HEK293 (cell line): ENCODE measurements around the gene NAP1L4.

Experiments
- KLF10 ChIP-seq: fragments of 450-650 bp; IDR thresholded peaks from 2 replicates; pipeline ENCODE4 v1.5.1; 2018; ENCODE audit warnings: missing biosample characterization, mild to moderate bottlenecking, missing genetic modification characterization
- PRDM1 ChIP-seq: fragments of 450-650 bp; formaldehyde crosslinking; IDR thresholded peaks from 2 replicates; pipeline ENCODE4; 2016; ENCODE audit warnings: missing biosample characterization, missing genetic modification characterization
- ZBTB17 ChIP-seq: fragments of 450-650 bp; formaldehyde crosslinking; IDR thresholded peaks from 2 replicates; pipeline ENCODE4 v1.5.1; 2016; ENCODE audit warnings: missing biosample characterization, missing genetic modification characterization
- ZBTB7A ChIP-seq: fragments of 450-650 bp; formaldehyde crosslinking; IDR thresholded peaks from 2 replicates; pipeline ENCODE4 v1.5.1; 2016; ENCODE audit warnings: low read depth, missing biosample characterization, missing genetic modification characterization
- ZBTB8A ChIP-seq: fragments of 450-650 bp; formaldehyde crosslinking; IDR thresholded peaks from 2 replicates; pipeline ENCODE4 v1.5.1; 2016; ENCODE audit warnings: missing biosample characterization, missing genetic modification characterization
- ZEB2 ChIP-seq: fragments of 450-650 bp; formaldehyde crosslinking; IDR thresholded peaks from 2 replicates; pipeline ENCODE4 v1.5.1; 2016; ENCODE audit warnings: missing biosample characterization, missing genetic modification characterization
- ZFP37 ChIP-seq: fragments of 450-650 bp; formaldehyde crosslinking; IDR thresholded peaks from 2 replicates; pipeline ENCODE4 v1.5.1; 2016; ENCODE audit warnings: missing biosample characterization, missing genetic modification characterization
- ZNF175 ChIP-seq: fragments of 450-650 bp; formaldehyde crosslinking; IDR thresholded peaks from 2 replicates; pipeline ENCODE4 v1.5.1; 2016; ENCODE audit warnings: missing biosample characterization, missing genetic modification characterization
- ZNF23 ChIP-seq: fragments of 450-650 bp; formaldehyde crosslinking; IDR thresholded peaks from 2 replicates; pipeline ENCODE4 v1.5.1; 2016; ENCODE audit warnings: missing biosample characterization, missing genetic modification characterization, borderline replicate concordance
- ZNF311 ChIP-seq: fragments of 450-650 bp; formaldehyde crosslinking; IDR thresholded peaks from 2 replicates; pipeline ENCODE4 v1.5.1; 2017; ENCODE audit warnings: missing biosample characterization, missing genetic modification characterization, borderline replicate concordance
- ZNF658 ChIP-seq: fragments of 450-650 bp; formaldehyde crosslinking; IDR thresholded peaks from 2 replicates; pipeline ENCODE4; 2016; ENCODE audit warnings: missing biosample characterization, missing genetic modification characterization
- ZNF677 ChIP-seq: fragments of 450-650 bp; IDR thresholded peaks from 2 replicates; pipeline ENCODE4 v1.5.0; 2018; ENCODE audit warnings: missing biosample characterization, mild to moderate bottlenecking, missing genetic modification characterization, moderate library complexity
- ZNF777 ChIP-seq: fragments of 450-650 bp; formaldehyde crosslinking; IDR thresholded peaks from 2 replicates; pipeline ENCODE4 v1.5.1; 2017; ENCODE audit warnings: missing biosample characterization, missing genetic modification characterization, borderline replicate concordance
- TF ChIP-seq, protein P1 (sequence below): IDR thresholded peaks from 2 replicates; pipeline ENCODE4 v1.6.1; 2011; ENCODE audit warnings: mild to moderate bottlenecking, low read depth, low read length, borderline replicate concordance
- TF ChIP-seq, protein P2 (sequence below): fragments of 450-650 bp; formaldehyde crosslinking; IDR thresholded peaks from 2 replicates; pipeline ENCODE4 v1.5.1; 2016; ENCODE audit warnings: missing biosample characterization, missing genetic modification characterization
- TF ChIP-seq, protein P3 (sequence below): fragments of 450-650 bp; formaldehyde crosslinking; IDR thresholded peaks from 2 replicates; pipeline ENCODE4 v1.5.1; 2016; ENCODE audit warnings: missing biosample characterization, missing genetic modification characterization
- TF ChIP-seq, protein P4 (sequence below): fragments of 450-650 bp; formaldehyde crosslinking; IDR thresholded peaks from 2 replicates; pipeline ENCODE4 v1.5.1; 2016; ENCODE audit warnings: missing biosample characterization, missing genetic modification characterization
- TF ChIP-seq, protein P5 (sequence below): fragments of 450-650 bp; formaldehyde crosslinking; IDR thresholded peaks from 2 replicates; pipeline ENCODE4 v1.5.1; 2016; ENCODE audit warnings: missing biosample characterization, missing genetic modification characterization, borderline replicate concordance
- TF ChIP-seq, protein P6 (sequence below): fragments of 450-650 bp; formaldehyde crosslinking; IDR thresholded peaks from 2 replicates; pipeline ENCODE4 v1.5.1; 2016; ENCODE audit warnings: missing biosample characterization, missing genetic modification characterization
- TF ChIP-seq, protein P7 (sequence below): fragments of 450-650 bp; formaldehyde crosslinking; conservative IDR thresholded peaks from 2 replicates; pipeline ENCODE4 v1.5.1; 2016; ENCODE audit warnings: low read depth, missing biosample characterization, missing genetic modification characterization

Gene NAP1L4

DNA sequence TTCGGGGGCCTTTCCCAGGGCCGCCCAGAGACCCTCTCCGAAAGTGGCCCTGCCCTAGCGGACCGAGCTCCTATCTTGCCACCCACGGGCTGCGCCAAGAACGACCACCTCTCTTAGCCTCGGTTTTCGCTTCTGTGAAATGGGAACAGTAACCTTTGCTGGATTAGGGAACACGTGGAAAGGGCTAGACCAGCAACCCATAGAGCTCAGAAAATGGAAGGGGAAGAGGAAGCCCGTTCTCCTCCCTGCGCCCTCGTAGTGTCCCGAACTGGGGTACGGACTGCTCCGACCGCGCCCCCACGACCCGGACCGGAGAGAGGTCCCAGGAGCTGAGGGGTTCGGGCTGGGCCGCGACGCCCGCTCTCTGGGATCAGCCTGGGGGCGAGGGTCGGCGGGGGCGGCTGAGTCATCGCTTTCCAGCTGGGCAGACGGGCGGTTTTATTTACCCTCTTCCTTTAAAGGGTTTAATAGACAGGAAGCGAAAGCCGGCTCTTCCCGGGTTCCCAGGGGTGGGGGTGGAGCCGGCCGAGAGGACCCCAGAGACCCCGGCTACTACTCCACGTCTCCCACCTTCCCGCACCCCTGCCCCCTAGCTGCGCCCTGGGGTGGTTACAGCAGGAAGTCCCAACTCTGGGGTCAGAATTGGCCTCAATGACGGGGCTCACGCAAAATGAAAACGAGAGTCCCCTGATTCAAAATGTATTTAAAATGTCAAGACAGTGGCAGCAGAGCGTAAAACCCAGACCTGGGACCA lies 62.0 kb downstream of the NAP1L4 start (continued):
- TF ChIP-seq, protein P1, sequence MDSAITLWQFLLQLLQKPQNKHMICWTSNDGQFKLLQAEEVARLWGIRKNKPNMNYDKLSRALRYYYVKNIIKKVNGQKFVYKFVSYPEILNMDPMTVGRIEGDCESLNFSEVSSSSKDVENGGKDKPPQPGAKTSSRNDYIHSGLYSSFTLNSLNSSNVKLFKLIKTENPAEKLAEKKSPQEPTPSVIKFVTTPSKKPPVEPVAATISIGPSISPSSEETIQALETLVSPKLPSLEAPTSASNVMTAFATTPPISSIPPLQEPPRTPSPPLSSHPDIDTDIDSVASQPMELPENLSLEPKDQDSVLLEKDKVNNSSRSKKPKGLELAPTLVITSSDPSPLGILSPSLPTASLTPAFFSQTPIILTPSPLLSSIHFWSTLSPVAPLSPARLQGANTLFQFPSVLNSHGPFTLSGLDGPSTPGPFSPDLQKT = no peak
- TF ChIP-seq, protein P2, sequence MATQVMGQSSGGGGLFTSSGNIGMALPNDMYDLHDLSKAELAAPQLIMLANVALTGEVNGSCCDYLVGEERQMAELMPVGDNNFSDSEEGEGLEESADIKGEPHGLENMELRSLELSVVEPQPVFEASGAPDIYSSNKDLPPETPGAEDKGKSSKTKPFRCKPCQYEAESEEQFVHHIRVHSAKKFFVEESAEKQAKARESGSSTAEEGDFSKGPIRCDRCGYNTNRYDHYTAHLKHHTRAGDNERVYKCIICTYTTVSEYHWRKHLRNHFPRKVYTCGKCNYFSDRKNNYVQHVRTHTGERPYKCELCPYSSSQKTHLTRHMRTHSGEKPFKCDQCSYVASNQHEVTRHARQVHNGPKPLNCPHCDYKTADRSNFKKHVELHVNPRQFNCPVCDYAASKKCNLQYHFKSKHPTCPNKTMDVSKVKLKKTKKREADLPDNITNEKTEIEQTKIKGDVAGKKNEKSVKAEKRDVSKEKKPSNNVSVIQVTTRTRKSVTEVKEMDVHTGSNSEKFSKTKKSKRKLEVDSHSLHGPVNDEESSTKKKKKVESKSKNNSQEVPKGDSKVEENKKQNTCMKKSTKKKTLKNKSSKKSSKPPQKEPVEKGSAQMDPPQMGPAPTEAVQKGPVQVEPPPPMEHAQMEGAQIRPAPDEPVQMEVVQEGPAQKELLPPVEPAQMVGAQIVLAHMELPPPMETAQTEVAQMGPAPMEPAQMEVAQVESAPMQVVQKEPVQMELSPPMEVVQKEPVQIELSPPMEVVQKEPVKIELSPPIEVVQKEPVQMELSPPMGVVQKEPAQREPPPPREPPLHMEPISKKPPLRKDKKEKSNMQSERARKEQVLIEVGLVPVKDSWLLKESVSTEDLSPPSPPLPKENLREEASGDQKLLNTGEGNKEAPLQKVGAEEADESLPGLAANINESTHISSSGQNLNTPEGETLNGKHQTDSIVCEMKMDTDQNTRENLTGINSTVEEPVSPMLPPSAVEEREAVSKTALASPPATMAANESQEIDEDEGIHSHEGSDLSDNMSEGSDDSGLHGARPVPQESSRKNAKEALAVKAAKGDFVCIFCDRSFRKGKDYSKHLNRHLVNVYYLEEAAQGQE = no peak
- TF ChIP-seq ZNF777 (no peak), ZNF658 (tag by site-specific recombination) (no peak), ZFP37 (no peak), ZNF175 (no peak), PRDM1 (0 out of 2 replicates have a peak, but pooled peaks have one; percentile 32), ZNF23 (tag by site-specific recombination) (no peak), ZNF677 (tag by site-specific recombination) (no peak), ZEB2 (tag by site-specific recombination) (peak; percentile 73), ZBTB7A (tag by site-specific recombination) (peak; percentile 35; the same call in 1 of the 2 replicates), ZNF311 (tag by site-specific recombination) (no peak), KLF10 (tag by site-specific recombination) (no peak), ZBTB17 (tag by site-specific recombination) (peak; percentile 82), ZBTB8A (tag by site-specific recombination) (peak; percentile 71)
- TF ChIP-seq, protein P3, sequence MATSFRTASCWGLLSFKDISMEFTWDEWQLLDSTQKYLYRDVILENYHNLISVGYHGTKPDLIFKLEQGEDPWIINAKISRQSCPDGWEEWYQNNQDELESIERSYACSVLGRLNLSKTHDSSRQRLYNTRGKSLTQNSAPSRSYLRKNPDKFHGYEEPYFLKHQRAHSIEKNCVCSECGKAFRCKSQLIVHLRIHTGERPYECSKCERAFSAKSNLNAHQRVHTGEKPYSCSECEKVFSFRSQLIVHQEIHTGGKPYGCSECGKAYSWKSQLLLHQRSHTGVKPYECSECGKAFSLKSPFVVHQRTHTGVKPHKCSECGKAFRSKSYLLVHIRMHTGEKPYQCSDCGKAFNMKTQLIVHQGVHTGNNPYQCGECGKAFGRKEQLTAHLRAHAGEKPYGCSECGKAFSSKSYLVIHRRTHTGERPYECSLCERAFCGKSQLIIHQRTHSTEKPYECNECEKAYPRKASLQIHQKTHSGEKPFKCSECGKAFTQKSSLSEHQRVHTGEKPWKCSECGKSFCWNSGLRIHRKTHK (tag by site-specific recombination) = no peak
- TF ChIP-seq, protein P4, sequence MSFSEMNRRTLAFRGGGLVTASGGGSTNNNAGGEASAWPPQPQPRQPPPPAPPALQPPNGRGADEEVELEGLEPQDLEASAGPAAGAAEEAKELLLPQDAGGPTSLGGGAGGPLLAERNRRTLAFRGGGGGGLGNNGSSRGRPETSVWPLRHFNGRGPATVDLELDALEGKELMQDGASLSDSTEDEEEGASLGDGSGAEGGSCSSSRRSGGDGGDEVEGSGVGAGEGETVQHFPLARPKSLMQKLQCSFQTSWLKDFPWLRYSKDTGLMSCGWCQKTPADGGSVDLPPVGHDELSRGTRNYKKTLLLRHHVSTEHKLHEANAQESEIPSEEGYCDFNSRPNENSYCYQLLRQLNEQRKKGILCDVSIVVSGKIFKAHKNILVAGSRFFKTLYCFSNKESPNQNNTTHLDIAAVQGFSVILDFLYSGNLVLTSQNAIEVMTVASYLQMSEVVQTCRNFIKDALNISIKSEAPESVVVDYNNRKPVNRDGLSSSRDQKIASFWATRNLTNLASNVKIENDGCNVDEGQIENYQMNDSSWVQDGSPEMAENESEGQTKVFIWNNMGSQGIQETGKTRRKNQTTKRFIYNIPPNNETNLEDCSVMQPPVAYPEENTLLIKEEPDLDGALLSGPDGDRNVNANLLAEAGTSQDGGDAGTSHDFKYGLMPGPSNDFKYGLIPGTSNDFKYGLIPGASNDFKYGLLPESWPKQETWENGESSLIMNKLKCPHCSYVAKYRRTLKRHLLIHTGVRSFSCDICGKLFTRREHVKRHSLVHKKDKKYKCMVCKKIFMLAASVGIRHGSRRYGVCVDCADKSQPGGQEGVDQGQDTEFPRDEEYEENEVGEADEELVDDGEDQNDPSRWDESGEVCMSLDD (tag by site-specific recombination) = peak; percentile 74
- TF ChIP-seq, protein P5, sequence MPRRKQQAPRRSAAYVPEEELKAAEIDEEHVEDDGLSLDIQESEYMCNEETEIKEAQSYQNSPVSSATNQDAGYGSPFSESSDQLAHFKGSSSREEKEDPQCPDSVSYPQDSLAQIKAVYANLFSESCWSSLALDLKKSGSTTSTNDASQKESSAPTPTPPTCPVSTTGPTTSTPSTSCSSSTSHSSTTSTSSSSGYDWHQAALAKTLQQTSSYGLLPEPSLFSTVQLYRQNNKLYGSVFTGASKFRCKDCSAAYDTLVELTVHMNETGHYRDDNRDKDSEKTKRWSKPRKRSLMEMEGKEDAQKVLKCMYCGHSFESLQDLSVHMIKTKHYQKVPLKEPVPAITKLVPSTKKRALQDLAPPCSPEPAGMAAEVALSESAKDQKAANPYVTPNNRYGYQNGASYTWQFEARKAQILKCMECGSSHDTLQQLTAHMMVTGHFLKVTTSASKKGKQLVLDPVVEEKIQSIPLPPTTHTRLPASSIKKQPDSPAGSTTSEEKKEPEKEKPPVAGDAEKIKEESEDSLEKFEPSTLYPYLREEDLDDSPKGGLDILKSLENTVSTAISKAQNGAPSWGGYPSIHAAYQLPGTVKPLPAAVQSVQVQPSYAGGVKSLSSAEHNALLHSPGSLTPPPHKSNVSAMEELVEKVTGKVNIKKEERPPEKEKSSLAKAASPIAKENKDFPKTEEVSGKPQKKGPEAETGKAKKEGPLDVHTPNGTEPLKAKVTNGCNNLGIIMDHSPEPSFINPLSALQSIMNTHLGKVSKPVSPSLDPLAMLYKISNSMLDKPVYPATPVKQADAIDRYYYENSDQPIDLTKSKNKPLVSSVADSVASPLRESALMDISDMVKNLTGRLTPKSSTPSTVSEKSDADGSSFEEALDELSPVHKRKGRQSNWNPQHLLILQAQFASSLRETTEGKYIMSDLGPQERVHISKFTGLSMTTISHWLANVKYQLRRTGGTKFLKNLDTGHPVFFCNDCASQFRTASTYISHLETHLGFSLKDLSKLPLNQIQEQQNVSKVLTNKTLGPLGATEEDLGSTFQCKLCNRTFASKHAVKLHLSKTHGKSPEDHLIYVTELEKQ (tag by site-specific recombination) = no peak
- TF ChIP-seq, protein P6, sequence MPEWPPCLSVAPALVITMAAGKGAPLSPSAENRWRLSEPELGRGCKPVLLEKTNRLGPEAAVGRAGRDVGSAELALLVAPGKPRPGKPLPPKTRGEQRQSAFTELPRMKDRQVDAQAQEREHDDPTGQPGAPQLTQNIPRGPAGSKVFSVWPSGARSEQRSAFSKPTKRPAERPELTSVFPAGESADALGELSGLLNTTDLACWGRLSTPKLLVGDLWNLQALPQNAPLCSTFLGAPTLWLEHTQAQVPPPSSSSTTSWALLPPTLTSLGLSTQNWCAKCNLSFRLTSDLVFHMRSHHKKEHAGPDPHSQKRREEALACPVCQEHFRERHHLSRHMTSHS = no peak
- TF ChIP-seq, protein P7, sequence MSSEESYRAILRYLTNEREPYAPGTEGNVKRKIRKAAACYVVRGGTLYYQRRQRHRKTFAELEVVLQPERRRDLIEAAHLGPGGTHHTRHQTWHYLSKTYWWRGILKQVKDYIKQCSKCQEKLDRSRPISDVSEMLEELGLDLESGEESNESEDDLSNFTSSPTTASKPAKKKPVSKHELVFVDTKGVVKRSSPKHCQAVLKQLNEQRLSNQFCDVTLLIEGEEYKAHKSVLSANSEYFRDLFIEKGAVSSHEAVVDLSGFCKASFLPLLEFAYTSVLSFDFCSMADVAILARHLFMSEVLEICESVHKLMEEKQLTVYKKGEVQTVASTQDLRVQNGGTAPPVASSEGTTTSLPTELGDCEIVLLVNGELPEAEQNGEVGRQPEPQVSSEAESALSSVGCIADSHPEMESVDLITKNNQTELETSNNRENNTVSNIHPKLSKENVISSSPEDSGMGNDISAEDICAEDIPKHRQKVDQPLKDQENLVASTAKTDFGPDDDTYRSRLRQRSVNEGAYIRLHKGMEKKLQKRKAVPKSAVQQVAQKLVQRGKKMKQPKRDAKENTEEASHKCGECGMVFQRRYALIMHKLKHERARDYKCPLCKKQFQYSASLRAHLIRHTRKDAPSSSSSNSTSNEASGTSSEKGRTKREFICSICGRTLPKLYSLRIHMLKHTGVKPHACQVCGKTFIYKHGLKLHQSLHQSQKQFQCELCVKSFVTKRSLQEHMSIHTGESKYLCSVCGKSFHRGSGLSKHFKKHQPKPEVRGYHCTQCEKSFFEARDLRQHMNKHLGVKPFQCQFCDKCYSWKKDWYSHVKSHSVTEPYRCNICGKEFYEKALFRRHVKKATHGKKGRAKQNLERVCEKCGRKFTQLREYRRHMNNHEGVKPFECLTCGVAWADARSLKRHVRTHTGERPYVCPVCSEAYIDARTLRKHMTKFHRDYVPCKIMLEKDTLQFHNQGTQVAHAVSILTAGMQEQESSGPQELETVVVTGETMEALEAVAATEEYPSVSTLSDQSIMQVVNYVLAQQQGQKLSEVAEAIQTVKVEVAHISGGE (tag by site-specific recombination) = no peak
